ENCODE data around the gene GSG1L2. TPM values are rescaled to one million over a fixed set of nuclear protein-coding genes. Genes with fewer than 3 reads are reported as not detected.

GSG1L2 gene
- total RNA-seq = not detected

DNA sequence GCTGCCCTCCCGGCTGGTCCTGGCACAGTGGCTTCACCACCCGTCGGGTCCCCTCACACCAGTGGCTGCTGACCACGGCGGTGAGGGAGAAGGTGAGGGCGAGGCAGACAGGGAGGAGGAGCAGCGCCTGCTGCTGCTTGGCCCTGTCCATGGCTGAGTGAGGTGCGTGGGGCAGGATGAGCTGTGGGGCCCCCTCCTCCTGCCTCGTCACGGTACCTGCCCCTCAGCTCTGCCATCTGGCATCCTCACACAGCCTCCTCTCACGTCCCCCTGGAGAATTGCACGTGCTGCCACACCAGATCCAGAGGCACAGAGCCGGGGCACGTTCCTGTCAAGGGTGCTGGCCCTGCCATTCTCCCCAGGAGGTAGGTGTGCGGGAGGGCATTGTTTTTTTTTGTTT, at the start of gene GSG1L2:
GSG1L2 (minus strand) TSS at position 159 of the 400 bp plus-strand sequence; CDS start at position 151, 8 bp downstream.
- no peaks in the 10 kb centered on the region for H3K4me1 Mint-ChIP-seq (ENCODE audit: low read depth)
- H3K27me3 Mint-ChIP-seq = peaks cover 9% of the 10 kb centered on the region
- intact Hi-C loops (cut with micrococcal nuclease) = no loop called here
- no peaks in the 10 kb centered on the region for H3K9me3 Mint-ChIP-seq
- ChIA-PET CTCF (no interaction called here), POLR2A (no interaction called here)
- no peaks in the 10 kb centered on the region for H3K36me3 Mint-ChIP-seq
- no peak within 1 kb of the TSS for H3K4me3 Mint-ChIP-seq
- no peak within 1 kb of the TSS for H3K27ac Mint-ChIP-seq
- DNase-seq = no peak

DNA sequence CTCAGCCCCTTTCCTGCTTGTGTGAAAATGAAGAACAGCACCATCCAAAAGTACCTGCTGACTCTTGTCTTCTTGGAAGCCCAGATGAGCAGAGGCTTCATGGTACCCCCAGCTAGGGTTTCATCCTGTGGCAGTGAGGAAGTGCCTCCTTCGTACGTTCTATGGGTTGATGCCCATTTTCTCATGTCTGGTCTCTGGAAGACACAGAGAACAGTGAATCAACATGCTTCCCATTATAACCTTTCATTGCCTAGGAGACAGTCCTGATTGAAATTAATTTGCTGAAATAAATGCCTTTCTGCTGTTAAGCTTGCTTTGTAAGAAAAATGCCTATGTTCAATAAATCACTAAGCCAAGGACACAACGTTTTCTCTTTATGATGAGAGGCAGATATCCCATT, 46.7 kb upstream of the GSG1L2 start:
- intact Hi-C loops (cut with micrococcal nuclease) = no loop called here
- no peak overlapping the region for H3K27ac Mint-ChIP-seq
- CTCF ChIA-PET = no interaction called here
- POLR2A ChIA-PET = no interaction called here
- peaks cover 7% of the 10 kb centered on the region for H3K27me3 Mint-ChIP-seq
- H3K4me1 Mint-ChIP-seq (ENCODE audit: low read depth) = no peaks in the 10 kb centered on the region
- H3K4me3 Mint-ChIP-seq = no peak overlapping the region
- H3K36me3 Mint-ChIP-seq = no peaks in the 10 kb centered on the region
- H3K9me3 Mint-ChIP-seq = no peaks in the 10 kb centered on the region
- DNase-seq = no peak

DNA sequence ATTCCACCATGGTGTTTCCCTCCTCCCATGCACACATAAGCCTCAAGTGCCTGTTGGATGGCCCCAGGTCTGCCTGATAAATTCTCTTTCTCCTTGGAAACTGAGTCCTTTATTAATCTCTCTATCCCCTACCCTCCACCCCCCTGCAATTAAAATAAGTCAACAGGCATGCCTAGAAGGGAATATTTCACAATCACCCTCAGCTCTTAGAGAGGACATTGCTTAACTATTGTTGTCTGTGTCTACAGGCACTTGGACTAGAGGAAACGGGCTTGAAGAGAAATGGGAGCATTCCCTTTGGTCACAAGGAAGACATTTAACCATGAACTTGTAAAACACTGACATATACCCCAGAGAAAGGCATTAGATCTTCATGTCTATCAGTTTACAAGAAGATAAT, 43.7 kb upstream of the GSG1L2 start:
- CTCF ChIA-PET = interaction anchor here (1.2 kb wide), 1 partner anchor 9 kb away, joined by 3 read pairs; no protein-coding TSS in a partner anchor
- Mint-ChIP-seq H3K9me3 (no peaks in the 10 kb centered on the region), H3K4me3 (no peak overlapping the region), H3K4me1 (ENCODE audit: low read depth) (no peaks in the 10 kb centered on the region), H3K27ac (no peak overlapping the region), H3K27me3 (peaks cover 5% of the 10 kb centered on the region), H3K36me3 (no peaks in the 10 kb centered on the region)
- POLR2A ChIA-PET = no interaction called here
- intact Hi-C loops (cut with micrococcal nuclease) = no loop called here
- no peak for DNase-seq

DNA sequence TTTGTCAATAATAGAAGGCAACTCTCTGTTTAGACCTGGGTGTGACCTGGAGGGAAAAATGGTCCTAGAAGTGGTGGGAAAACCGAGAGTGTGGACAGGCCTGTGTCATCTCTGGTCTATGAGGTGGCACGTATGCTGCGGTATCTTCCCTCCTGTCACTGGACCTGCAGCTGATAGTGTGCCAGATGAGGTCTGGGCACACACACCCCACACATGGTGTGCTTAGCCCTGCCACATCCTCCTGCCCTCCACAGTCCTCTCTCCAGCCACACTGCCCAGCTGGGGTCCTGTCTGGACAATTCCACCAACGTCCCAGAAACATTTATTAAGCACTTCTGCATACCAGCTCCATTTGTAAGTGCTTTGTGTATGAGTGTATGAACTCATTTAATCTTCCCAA, 41.1 kb upstream of the GSG1L2 start:
- CTCF ChIA-PET = no interaction called here

DNA sequence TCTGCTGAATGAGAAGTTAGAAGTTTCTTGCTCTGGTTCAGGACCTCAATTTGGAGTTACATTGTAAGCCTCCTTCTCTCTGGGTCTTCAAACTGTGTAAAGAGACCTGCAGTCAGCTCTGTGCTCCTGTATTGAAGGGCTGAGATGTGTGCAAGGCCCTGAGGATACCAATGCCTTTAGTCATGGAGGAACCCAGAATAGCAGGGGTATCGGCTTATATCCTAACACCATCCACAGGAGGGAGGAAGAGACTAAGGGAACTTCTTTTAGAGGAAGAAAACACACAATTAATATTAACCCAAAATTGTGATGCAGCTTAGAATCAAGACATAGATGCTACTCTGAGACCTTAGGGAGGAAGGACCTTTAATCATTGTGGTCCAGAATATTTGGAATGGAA, 40.3 kb upstream of the GSG1L2 start:
- DNase-seq = no peak
- CTCF ChIA-PET = no interaction called here
- intact Hi-C loops (cut with micrococcal nuclease) = no loop called here
- no peaks in the 10 kb centered on the region for H3K36me3 Mint-ChIP-seq
- POLR2A ChIA-PET = no interaction called here
- H3K27ac Mint-ChIP-seq = no peak overlapping the region
- H3K9me3 Mint-ChIP-seq = peaks cover 9% of the 10 kb centered on the region
- no peaks in the 10 kb centered on the region for H3K4me1 Mint-ChIP-seq (ENCODE audit: low read depth)
- peaks cover 1% of the 10 kb centered on the region for H3K27me3 Mint-ChIP-seq
- H3K4me3 Mint-ChIP-seq = no peak overlapping the region

More for the DNA sequence above, 41.1 kb upstream of the GSG1L2 start:
- H3K36me3 Mint-ChIP-seq = no peaks in the 10 kb centered on the region
- peaks cover 1% of the 10 kb centered on the region for H3K27me3 Mint-ChIP-seq
- peaks cover 9% of the 10 kb centered on the region for H3K9me3 Mint-ChIP-seq
- no peak for DNase-seq
- no peaks in the 10 kb centered on the region for H3K4me1 Mint-ChIP-seq (ENCODE audit: low read depth)
- no peak overlapping the region for H3K27ac Mint-ChIP-seq
- POLR2A ChIA-PET = no interaction called here
- H3K4me3 Mint-ChIP-seq = no peak overlapping the region
- intact Hi-C loops (cut with micrococcal nuclease) = no loop called here

DNA sequence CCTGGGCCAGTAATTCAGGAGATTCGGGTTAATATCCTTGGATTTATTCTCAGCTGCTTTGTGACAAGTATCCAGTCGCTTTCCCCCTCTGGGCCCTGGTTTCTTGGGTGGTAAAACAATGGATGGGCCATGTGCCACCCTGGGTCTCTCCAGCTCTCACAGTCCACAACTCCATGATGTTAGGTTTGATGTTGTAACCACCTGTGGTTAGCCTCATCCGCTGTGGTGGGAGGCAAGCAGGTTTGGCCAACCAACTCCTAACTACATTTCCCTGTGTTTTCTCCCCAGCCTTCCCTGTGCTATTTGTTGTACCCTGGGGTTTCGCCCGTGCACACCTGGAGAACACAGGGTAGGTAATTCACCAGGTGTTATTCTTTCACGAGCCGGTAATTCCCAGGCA, 39.0 kb upstream of the GSG1L2 start:
- CTCF ChIA-PET = no interaction called here

DNA sequence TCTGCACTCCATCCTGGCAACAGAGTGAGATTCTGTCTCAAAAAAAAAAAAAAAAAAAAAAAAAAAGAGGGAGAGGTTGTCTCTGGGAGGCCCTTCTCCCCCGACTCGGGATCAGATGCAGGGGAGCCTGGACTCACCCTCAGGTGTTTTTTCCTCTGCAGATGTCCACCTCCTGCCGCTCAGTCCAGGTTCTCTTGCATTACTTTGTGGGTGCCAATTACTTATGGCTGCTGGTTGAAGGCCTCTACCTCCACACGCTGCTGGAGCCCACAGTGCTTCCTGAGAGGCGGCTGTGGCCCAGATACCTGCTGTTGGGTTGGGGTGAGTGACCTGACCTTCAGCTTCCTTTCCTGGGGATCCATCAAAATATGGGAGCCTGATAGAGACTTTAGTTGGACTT, 37.9 kb upstream of the GSG1L2 start:
- CTCF ChIA-PET = no interaction called here
- no peaks in the 10 kb centered on the region for H3K4me1 Mint-ChIP-seq (ENCODE audit: low read depth)
- no peaks in the 10 kb centered on the region for H3K36me3 Mint-ChIP-seq
- H3K27ac Mint-ChIP-seq = no peak overlapping the region
- intact Hi-C loops (cut with micrococcal nuclease) = no loop called here
- H3K9me3 Mint-ChIP-seq = peaks cover 9% of the 10 kb centered on the region
- no peak overlapping the region for H3K4me3 Mint-ChIP-seq
- peaks cover 1% of the 10 kb centered on the region for H3K27me3 Mint-ChIP-seq
- POLR2A ChIA-PET = no interaction called here
- no peak for DNase-seq

More for the DNA sequence above, 39.0 kb upstream of the GSG1L2 start:
- no peaks in the 10 kb centered on the region for H3K36me3 Mint-ChIP-seq
- peaks cover 9% of the 10 kb centered on the region for H3K9me3 Mint-ChIP-seq
- peaks cover 1% of the 10 kb centered on the region for H3K27me3 Mint-ChIP-seq
- POLR2A ChIA-PET = no interaction called here
- DNase-seq = no peak
- no peaks in the 10 kb centered on the region for H3K4me1 Mint-ChIP-seq (ENCODE audit: low read depth)
- intact Hi-C loops (cut with micrococcal nuclease) = no loop called here
- no peak overlapping the region for H3K4me3 Mint-ChIP-seq
- H3K27ac Mint-ChIP-seq = no peak overlapping the region

DNA sequence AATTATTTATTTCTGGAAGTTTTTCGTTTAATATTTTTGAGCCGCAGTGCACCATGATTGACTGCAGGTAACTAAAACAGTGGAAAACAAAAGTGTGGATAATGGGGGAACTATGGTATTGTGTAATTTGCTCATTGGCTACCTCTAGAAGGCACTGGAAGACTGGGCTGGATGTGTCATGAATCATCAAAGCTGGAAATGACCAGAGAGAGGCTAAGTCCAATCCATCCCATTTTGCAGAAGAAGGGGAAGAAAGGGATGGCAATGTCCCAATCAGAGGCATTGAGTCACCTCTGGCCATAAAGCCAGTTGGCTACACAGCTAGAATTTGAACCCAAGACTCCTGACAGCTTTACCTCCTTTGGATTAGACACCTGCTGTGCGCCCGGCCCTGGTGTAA, 33.2 kb upstream of the GSG1L2 start:
- Mint-ChIP-seq H3K27ac (no peak overlapping the region), H3K36me3 (no peaks in the 10 kb centered on the region), H3K4me3 (no peak overlapping the region), H3K4me1 (ENCODE audit: low read depth) (no peaks in the 10 kb centered on the region), H3K9me3 (peaks cover 5% of the 10 kb centered on the region), H3K27me3 (peaks cover 2% of the 10 kb centered on the region)
- ChIA-PET POLR2A (interaction anchor here (0.6 kb wide), 1 partner anchor 1137 kb away, joined by 3 read pairs; no protein-coding TSS in a partner anchor), CTCF (no interaction called here)
- no peak for DNase-seq
- intact Hi-C loops (cut with micrococcal nuclease) = no loop called here

DNA sequence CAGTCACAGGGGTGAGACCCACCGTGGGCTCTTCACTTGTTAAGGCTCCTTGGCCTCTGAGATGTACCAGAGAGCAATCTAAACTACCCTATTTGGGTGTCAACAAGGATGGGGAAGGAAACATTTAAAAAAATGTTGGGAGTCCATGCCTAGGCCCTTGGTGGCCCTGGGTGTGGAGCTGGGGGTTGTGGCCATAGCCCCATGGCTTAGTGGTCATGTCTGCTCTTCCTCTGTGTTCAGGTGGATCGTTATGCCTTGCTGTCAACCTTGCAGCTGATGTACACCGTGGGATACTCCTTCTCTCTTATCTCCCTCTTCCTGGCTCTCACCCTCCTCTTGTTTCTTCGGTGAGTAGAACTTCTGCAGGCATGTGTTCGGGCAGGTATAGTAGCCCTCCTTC, 32.4 kb upstream of the GSG1L2 start:
- Mint-ChIP-seq H3K4me3 (no peak overlapping the region), H3K36me3 (no peaks in the 10 kb centered on the region), H3K9me3 (peaks cover 5% of the 10 kb centered on the region), H3K27me3 (peaks cover 2% of the 10 kb centered on the region), H3K27ac (no peak overlapping the region), H3K4me1 (ENCODE audit: low read depth) (no peaks in the 10 kb centered on the region)
- no peak for DNase-seq
- intact Hi-C loops (cut with micrococcal nuclease) = no loop called here
- CTCF ChIA-PET = no interaction called here
- POLR2A ChIA-PET = no interaction called here

DNA sequence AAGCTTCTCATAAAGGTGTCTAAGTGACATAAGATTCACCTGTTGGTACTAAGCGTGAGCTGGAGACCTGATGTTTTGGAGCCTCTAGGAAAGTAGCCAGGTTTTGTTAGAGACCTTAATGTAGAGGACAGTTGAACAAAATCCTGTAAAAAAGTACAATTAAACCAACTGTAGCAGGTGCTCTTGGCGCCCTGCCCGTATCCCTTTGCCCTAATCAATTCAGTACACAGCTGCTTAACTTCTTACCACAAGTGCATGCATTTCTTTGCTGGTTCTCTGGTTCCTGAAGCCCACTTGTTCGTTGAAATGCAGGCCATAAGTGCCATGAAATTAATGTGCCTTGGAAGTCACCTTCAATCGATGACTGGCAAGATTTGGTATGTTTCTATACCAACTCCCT, 28.3 kb upstream of the GSG1L2 start:
- ChIA-PET CTCF (no interaction called here), POLR2A (no interaction called here)
- Mint-ChIP-seq H3K4me1 (ENCODE audit: low read depth) (no peaks in the 10 kb centered on the region), H3K9me3 (no peaks in the 10 kb centered on the region), H3K4me3 (no peak overlapping the region), H3K36me3 (no peaks in the 10 kb centered on the region), H3K27ac (no peak overlapping the region), H3K27me3 (peaks cover 2% of the 10 kb centered on the region)
- DNase-seq = no peak
- intact Hi-C loops (cut with micrococcal nuclease) = no loop called here

DNA sequence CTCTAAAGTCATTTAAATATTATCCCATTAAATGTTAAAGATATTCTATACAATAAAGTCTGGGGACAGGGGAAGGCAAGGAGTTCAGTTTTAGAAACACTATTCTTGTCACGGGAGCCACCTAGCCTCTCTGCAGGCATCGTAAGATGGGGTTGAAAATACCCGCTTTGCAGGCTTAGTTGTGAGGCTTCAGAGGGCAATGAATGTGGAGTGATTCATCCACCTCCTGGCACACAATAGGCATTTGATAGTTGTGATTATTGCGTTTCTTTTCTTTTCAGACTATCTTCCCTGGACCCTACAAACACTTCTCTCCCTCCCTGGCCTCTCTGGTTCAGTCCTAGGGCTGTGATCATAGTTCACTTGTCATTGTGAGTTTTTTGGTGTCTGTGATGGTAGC, 23.4 kb upstream of the GSG1L2 start:
- H3K27me3 Mint-ChIP-seq = peaks cover 1% of the 10 kb centered on the region
- ChIA-PET CTCF (no interaction called here), POLR2A (no interaction called here)
- no peak overlapping the region for H3K4me3 Mint-ChIP-seq
- H3K27ac Mint-ChIP-seq = no peak overlapping the region
- H3K4me1 Mint-ChIP-seq (ENCODE audit: low read depth) = no peaks in the 10 kb centered on the region
- no peaks in the 10 kb centered on the region for H3K9me3 Mint-ChIP-seq
- intact Hi-C loops (cut with micrococcal nuclease) = no loop called here
- no peak for DNase-seq
- no peaks in the 10 kb centered on the region for H3K36me3 Mint-ChIP-seq

DNA sequence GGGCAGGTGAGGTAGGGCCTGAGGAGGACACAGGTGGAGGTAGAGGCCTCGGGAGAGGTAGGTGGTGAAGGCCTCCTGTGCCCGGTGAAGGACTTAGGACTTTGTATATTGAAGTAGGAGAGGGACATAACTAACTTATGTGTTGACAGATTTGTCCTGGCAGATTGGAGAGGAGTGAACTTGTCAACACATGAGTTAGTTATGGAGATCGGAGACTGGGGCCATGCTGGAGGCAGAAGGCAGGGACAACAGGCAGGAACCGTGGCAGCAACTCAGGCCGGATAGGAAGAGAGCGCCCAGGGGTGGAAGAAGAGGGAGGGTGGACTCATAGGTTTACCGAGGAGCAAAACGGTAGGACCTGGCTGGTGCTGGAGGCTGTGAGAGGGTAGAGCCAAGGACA, 22.3 kb upstream of the GSG1L2 start:
- no peaks in the 10 kb centered on the region for H3K36me3 Mint-ChIP-seq
- peaks cover 4% of the 10 kb centered on the region for H3K27me3 Mint-ChIP-seq
- ChIA-PET CTCF (no interaction called here), POLR2A (no interaction called here)
- H3K9me3 Mint-ChIP-seq = no peaks in the 10 kb centered on the region
- H3K4me1 Mint-ChIP-seq (ENCODE audit: low read depth) = no peaks in the 10 kb centered on the region
- H3K4me3 Mint-ChIP-seq = no peak overlapping the region
- H3K27ac Mint-ChIP-seq = no peak overlapping the region
- intact Hi-C loops (cut with micrococcal nuclease) = no loop called here
- no peak for DNase-seq

DNA sequence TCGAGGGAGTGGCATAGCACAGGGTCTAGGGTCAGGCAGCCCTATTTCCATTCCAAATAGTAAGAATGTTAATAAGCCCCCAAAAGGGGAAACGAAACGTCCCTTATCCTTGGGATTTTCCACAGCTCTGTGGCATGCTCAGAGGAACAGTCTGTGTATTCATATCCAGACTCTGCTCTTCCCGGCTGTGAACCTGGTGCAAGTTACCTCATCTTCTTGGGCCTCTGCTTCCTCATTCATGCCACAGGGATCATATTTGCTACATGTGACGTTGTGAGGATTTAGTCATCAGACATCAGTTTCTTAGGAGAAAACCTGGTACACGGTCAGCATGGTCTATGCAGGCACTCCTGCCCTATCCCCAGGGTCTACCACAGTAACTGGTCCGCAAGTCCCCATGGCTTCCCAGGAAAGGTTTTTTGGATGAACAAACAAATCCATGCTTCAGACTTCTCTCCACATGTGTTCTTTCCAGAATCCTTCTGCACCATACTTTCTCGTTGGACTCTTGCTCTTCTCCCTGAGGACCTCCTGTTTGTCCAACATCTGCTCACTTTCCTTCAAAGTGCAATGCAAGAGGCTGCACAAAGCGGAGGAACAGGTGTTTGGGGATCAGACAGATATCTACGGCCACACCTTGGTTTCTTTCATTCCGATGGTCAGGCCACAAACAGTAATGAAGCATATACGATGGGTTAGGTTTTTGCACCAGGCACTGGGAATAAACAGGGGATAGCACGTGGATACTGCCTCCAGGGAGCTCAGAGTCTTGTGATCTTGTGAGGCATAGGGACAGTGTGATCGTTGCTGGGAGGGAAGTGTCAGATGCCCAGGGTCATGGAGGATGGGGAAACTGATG, 21.5 kb upstream of the GSG1L2 start:
- Mint-ChIP-seq H3K9me3 (no peaks in the 10 kb centered on the region), H3K4me3 (no peak overlapping the region), H3K4me1 (ENCODE audit: low read depth) (no peaks in the 10 kb centered on the region), H3K36me3 (no peaks in the 10 kb centered on the region), H3K27me3 (peaks cover 6% of the 10 kb centered on the region), H3K27ac (no peak overlapping the region)
- ChIA-PET CTCF (no interaction called here), POLR2A (no interaction called here)
- DNase-seq = no peak
- intact Hi-C loops (cut with micrococcal nuclease) = no loop called here
